Subcutaneous adipose tissue (tissue), 4 donors: ENCODE data around the gene PRR5L. TPM values are rescaled to one million over a fixed set of nuclear protein-coding genes. Genes with fewer than 3 reads are reported as not detected.

Experiments
- total RNA-seq, 4 donors: library from RNA; depleted of rRNA; stranded (reverse); fragments of >200 nt; gene quantifications; one replicate each; pipeline ENCODE4 v1.1.0, GENCODE V29; 2016
- TF ChIP-seq, protein P1 (sequence below): fragments of 450-650 bp; IDR thresholded peaks from one replicate; pipeline ENCODE4 v1.5.1; 2016; ENCODE audit warnings: low read depth, mild to moderate bottlenecking, control low read depth, antibody characterized with exemption, moderate library complexity

Gene PRR5L
- total RNA-seq, 4 donors from 2014 or later: 10.6 to 24.8 (median 12.9) TPM

DNA sequence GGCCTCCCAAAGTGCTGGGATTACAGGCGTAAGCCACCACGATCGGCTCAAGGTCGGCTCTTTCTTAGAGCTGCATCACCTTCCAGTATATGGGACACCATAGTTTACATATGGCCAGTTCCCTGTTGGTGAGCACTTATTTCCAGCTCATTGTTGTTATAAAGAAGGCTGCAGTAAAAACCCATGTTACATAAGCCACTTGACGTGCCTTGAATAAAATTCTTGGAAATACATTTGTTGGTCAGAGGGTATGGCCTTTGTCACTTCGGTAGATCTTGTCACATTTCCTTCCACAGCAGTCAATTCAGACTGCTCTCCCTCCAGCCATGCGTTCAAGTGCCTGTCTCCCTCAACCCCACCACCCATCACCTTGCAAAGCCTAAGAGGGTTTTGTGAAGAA lies 92.9 kb downstream of the PRR5L start:
- TF ChIP-seq, protein P1, sequence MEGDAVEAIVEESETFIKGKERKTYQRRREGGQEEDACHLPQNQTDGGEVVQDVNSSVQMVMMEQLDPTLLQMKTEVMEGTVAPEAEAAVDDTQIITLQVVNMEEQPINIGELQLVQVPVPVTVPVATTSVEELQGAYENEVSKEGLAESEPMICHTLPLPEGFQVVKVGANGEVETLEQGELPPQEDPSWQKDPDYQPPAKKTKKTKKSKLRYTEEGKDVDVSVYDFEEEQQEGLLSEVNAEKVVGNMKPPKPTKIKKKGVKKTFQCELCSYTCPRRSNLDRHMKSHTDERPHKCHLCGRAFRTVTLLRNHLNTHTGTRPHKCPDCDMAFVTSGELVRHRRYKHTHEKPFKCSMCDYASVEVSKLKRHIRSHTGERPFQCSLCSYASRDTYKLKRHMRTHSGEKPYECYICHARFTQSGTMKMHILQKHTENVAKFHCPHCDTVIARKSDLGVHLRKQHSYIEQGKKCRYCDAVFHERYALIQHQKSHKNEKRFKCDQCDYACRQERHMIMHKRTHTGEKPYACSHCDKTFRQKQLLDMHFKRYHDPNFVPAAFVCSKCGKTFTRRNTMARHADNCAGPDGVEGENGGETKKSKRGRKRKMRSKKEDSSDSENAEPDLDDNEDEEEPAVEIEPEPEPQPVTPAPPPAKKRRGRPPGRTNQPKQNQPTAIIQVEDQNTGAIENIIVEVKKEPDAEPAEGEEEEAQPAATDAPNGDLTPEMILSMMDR: no peak

DNA sequence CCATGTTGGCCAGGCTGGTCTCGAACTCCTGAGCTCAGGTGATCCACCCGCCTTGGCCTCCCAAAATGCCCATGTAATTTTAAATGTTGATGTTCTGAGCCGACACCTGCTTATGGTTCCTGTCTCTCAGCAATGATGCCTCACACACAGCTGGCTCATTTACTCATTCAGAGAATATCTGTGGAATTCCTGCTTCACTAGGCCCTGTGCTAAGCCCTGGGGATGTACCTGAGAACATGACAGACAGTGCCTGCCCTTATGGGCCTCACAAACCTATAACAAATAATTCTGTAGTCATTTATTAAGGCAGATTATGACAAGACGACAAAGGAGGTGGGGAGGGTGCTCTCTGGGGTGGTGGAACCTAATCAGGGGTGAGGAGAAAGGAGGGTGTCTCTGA lies 93.7 kb downstream of the PRR5L start:
- TF ChIP-seq, protein P1: no peak

DNA sequence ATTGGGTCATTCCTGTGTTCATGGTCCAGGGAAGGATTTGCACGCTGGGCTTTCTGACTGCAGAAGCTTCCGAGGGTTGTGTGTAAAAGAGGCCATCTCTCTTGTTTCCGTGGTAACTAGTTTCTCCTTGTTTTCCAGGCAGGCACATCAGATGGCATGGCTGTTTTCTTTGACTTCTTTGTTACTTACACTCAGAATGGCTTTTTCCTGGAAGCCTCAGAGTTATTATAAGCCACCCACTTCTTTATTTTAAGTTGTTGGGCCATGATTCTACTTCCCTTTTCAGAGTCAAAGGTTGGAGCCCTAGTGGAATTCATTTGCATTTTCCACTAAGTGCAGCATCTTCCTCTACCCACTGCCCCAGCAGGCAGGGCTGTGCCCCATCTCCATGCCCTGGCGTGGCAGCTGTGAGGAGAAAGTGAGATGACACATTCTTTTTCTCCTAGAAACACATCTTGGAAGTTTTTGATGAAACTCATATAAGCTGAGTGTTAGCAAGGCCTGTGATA lies 94.9 kb downstream of the PRR5L start:
- TF ChIP-seq, protein P1: no peak

DNA sequence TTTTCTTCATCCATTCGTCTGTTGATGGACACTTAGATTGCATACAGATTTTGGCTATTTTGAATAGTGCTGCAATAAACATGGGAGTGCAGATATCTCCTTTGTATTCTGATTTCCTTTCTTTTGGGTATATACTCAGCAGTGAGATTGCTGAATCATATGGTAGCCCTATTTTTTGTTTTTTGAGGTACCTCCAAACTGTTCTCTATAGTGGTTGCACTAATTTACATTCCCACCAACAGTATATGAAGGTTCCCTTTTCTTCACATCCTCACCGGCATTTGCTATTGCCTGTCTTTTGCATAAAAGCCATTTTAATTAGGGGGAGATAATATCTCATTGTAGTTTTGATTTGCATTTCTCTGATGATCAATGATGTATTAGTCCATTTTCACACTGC lies 96.1 kb downstream of the PRR5L start:
- TF ChIP-seq, protein P1: no peak

DNA sequence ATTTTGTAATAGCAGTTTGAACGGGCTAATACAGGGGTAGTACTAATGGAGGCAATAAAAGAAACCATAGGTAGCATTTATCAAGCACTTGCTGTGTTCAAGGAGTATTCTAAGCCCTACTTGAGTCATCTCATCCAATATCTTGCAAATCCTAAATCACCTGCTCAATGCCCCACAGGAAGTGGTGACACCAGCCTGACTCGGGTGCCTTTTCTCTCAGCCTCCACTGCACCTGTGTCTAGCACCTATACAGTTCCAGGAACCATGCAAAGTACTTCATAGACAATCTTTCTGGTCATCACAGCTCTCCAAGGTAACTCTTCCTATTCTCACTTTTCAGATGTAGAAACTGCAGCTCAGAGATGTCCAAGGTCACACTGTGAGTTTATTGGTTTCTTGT lies 98.0 kb downstream of the PRR5L start:
- TF ChIP-seq, protein P1: no peak

DNA sequence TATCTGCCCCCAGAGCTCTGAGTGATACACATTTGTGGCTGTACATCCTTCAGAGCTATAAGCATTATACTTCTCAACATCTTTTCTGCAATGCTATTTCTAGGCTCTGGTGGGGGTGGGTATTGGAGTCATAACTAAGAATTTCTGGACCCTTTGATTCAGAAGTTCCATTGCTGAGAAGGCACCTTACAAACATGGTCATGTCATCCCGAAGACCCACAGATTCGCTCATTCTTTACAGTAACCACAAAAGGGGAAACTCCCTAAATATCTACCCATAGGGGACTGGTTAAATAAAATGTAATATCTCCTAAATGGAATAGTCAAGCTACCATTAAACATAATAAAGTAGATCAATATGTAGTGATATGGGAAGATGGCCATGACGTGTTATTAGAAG lies 98.8 kb downstream of the PRR5L start:
- TF ChIP-seq, protein P1: no peak

DNA sequence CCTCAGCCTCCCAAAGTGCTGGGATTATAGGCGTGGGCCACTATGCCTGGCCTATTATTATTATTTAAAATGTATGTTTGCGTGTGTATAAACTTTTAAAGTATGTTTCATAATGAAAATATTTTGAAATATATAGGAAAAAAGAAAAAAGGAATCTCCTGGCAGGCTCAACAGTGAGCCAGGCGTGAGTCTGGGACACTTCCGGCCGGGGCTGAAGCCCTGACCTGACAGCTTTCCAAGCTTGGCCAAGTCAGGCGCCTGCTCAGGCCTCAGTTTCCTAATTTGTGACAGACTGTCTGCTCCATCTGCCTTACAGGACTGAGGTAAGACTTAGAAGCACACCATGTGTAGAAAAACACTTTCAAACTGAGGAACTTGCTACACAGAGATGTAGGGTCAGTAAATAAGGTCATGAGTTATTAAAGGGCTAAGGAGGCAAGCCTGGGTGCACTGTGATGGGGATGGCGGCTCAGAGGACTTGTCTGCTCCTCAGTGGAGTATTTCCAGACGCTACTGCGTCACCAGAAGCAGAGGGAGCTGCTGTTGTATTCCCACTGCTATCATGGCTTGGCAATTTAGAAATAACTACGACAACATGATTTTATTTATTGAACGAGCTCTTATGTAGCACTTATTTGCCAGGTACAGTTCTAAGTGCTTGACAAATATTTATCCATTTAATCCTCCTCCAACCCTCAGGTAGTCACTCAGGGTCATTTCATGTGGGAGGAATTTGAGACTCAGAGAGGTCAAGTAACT lies 100.1 kb downstream of the PRR5L start:
- TF ChIP-seq, protein P1: no peak
